ENCODE data around the gene SERINC4.
"Not testable (repeated sequence)": the region's sequence is repeated elsewhere in the genome, so short reads cannot be mapped to it uniquely, and the experiment has no call there.

Gene SERINC4

GRCh38 chr15:43799945-43800285, at the start of gene SERINC4:
Gene SERINC4 (minus strand): TSS chr15:43800220. CDS start chr15:43799986, 234 bp downstream.
- no peak for DNase-seq

- no peak for DNase-seq
Measured at GRCh38 chr15:43845421-43845820, 45.4 kb upstream of the SERINC4 start.

GRCh38 chr15:43832485-43832884, 32.5 kb upstream of the SERINC4 start:
- not testable (repeated sequence) for DNase-seq

- DNase-seq, result not testable (repeated sequence)
Measured at GRCh38 chr15:43831519-43832052, 31.6 kb upstream of the SERINC4 start.

GRCh38 chr15:43830691-43831275, 30.8 kb upstream of the SERINC4 start:
- DNase-seq, result not testable (repeated sequence)

GRCh38 chr15:43829951-43830540, 30.0 kb upstream of the SERINC4 start:
- not testable (repeated sequence) for DNase-seq

GRCh38 chr15:43828061-43828657, 28.1 kb upstream of the SERINC4 start:
- DNase-seq, result no peak

GRCh38 chr15:43826508-43827341, 26.7 kb upstream of the SERINC4 start, which contains the start of gene WDR76:
Gene WDR76 (plus strand): TSS chr15:43827002. CDS start chr15:43827033, 31 bp downstream.
- peak; percentile 34 for DNase-seq

GRCh38 chr15:43826029-43826507, 26.0 kb upstream of the SERINC4 start:
- no peak for DNase-seq

- DNase-seq, result not testable (repeated sequence)
Measured at GRCh38 chr15:43825305-43825704, 25.3 kb upstream of the SERINC4 start.

- DNase-seq, result peak; percentile 96
Measured at GRCh38 chr15:43824302-43825246, 24.6 kb upstream of the SERINC4 start, which contains the start of gene MFAP1. Gene MFAP1 (minus strand): TSS chr15:43824690. CDS start chr15:43824569, 121 bp downstream.

- DNase-seq, result no peak
Measured at GRCh38 chr15:43821505-43821904, 21.5 kb upstream of the SERINC4 start.

- DNase-seq, result not testable (repeated sequence)
Measured at GRCh38 chr15:43815064-43815463, 15.0 kb upstream of the SERINC4 start.

GRCh38 chr15:43808960-43809678, 9.1 kb upstream of the SERINC4 start:
- no peak for DNase-seq

- DNase-seq, result no peak
Measured at GRCh38 chr15:43808435-43808950, 8.5 kb upstream of the SERINC4 start.

GRCh38 chr15:43802676-43803075, 2.7 kb upstream of the SERINC4 start:
- not testable (repeated sequence) for DNase-seq

GRCh38 chr15:43800286-43801141, 494 bp upstream of the SERINC4 start, which contains the start of gene HYPK:
Gene HYPK (plus strand): TSS chr15:43800599. CDS start chr15:43800623, 24 bp downstream.
- DNase-seq, result peak; percentile 49

- no peak for DNase-seq
Measured at GRCh38 chr15:43799209-43799944, 643 bp downstream of the SERINC4 start.

- DNase-seq, result no peak
Measured at GRCh38 chr15:43796566-43796965, 3.5 kb downstream of the SERINC4 start.

Measured in NCI-H1694 (cell line).